Measurements from ENCODE around the gene BRD3OS. TPM values are rescaled to one million over a fixed set of nuclear protein-coding genes. Genes with fewer than 3 reads are reported as not detected.

The BRD3OS gene
- total RNA-seq, 1 experiment from 2014 or later = 16.2 TPM

DNA sequence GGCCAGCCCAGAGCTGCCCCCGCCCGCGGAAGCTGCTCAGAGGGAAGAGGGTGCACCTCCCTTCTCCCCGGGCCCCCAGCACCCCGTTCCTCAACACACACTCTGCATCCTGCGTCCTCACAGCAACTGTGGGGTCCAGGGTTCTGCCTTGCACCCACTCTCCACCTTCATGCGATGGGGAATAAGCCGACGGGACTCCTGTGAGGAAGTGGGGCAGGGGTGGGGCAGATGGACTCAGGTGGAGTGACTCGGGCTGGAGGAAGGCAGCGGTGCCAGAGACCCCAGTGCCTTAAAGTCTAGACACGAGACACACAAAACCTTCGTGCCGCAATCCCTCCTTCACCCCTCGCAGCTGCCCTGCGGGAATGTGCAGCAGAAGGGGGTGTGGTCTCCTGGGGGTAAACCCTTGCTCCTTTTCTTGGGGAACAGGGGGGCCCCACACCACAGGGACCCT lies 33.9 kb downstream of the BRD3OS start:
- CTCF ChIA-PET = interaction anchor here (1.6 kb wide), 1 partner anchor 90 kb away, joined by 4 read pairs; no protein-coding TSS in a partner anchor
- DNase-seq (ENCODE audit: low spot score) = no peak

DNA sequence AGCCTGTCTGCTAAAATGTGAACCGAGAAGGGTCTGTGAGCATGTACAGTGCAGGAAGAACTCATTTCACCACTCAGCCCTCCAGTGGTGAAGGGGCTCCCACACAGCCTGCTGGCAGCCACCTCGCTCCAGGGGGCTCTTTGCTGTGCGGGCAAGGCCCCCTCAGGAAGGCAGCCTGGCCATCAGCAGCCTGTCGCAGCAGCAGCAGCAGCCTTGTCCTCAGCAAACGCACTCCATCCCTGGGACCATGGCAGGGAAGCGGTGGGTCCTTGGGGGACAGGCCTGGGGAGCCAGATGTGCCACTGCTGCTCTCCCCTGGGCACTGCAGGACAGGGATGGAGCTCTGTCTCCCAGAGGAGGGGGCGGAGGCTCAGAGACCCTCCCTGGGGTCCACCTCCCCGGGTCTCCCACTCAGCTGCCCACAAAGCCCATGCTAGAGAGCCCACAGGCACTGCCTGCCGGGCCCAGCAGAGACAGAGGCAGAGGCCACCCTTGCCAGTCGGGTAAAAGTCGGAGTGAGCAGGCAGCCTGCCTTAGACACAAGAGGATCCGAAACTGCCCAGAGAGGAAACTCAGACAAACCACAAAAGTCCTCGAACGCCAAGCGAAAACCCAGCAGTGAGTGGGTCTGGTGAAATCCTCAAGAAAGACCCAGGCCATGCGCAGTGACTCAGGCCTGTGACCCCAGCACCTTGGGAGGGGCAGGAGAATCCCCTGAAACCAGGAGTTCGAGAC lies 34.5 kb downstream of the BRD3OS start:
- CTCF ChIA-PET = interaction anchor here (1.6 kb wide), 1 partner anchor 90 kb away, joined by 4 read pairs; no protein-coding TSS in a partner anchor
- no peak for ATAC-seq
- H3K27ac Mint-ChIP-seq = peak overlapping the region; percentile 72; the same call in 1 of the 2 replicates

More for the DNA sequence above, 33.9 kb downstream of the BRD3OS start:
- POLR2A ChIA-PET = no interaction called here
- no peaks in the 10 kb centered on the region for H3K9me3 Mint-ChIP-seq
- no peaks in the 10 kb centered on the region for H3K36me3 Mint-ChIP-seq
- TF ChIP-seq ZNF317 (CRISPR knock-in tag; IDR thresholded peaks at IDR 0.05; ENCODE audit: borderline replicate concordance, low read depth) = no peak
- TF ChIP-seq, protein P1, sequence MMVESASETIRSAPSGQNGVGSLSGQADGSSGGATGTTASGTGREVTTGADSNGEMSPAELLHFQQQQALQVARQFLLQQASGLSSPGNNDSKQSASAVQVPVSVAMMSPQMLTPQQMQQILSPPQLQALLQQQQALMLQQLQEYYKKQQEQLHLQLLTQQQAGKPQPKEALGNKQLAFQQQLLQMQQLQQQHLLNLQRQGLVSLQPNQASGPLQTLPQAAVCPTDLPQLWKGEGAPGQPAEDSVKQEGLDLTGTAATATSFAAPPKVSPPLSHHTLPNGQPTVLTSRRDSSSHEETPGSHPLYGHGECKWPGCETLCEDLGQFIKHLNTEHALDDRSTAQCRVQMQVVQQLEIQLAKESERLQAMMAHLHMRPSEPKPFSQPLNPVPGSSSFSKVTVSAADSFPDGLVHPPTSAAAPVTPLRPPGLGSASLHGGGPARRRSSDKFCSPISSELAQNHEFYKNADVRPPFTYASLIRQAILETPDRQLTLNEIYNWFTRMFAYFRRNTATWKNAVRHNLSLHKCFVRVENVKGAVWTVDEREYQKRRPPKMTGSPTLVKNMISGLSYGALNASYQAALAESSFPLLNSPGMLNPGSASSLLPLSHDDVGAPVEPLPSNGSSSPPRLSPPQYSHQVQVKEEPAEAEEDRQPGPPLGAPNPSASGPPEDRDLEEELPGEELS (CRISPR knock-in tag; IDR thresholded peaks at IDR 0.05) = no peak
- no peak for TF ChIP-seq CBFB (CRISPR knock-in tag; IDR thresholded peaks at IDR 0.05; ENCODE audit: low read depth)
- TF ChIP-seq ZNF416 (CRISPR knock-in tag; IDR thresholded peaks at IDR 0.05) = no peak
- no peak for TF ChIP-seq NR2C2 (CRISPR knock-in tag; IDR thresholded peaks at IDR 0.05)
- no peak for TF ChIP-seq SOX15 (CRISPR knock-in tag; IDR thresholded peaks at IDR 0.05)
- no peak for TF ChIP-seq ETV6 (CRISPR knock-in tag; IDR thresholded peaks at IDR 0.05)
- TF ChIP-seq NFATC4 (CRISPR knock-in tag; IDR thresholded peaks at IDR 0.05) = no peak
- TF ChIP-seq ZNF138 (CRISPR knock-in tag; conservative IDR thresholded peaks at IDR 0.05) = no peak
- H3K27me3 Mint-ChIP-seq (ENCODE audit: low read depth) = no peaks in the 10 kb centered on the region
- no peak overlapping the region for H3K4me3 Mint-ChIP-seq
- no peak for ATAC-seq
- no peak overlapping the region for H3K27ac Mint-ChIP-seq
- H3K4me1 Mint-ChIP-seq = peaks cover 24% of the 10 kb centered on the region

More for the DNA sequence above, 34.5 kb downstream of the BRD3OS start:
- peaks cover 28% of the 10 kb centered on the region for H3K4me1 Mint-ChIP-seq
- H3K9me3 Mint-ChIP-seq = no peaks in the 10 kb centered on the region
- H3K4me3 Mint-ChIP-seq = no peak overlapping the region
- POLR2A ChIA-PET = no interaction called here
- H3K36me3 Mint-ChIP-seq = no peaks in the 10 kb centered on the region
- no peaks in the 10 kb centered on the region for H3K27me3 Mint-ChIP-seq (ENCODE audit: low read depth)
- DNase-seq (ENCODE audit: low spot score) = no peak
- TF ChIP-seq, protein P2, sequence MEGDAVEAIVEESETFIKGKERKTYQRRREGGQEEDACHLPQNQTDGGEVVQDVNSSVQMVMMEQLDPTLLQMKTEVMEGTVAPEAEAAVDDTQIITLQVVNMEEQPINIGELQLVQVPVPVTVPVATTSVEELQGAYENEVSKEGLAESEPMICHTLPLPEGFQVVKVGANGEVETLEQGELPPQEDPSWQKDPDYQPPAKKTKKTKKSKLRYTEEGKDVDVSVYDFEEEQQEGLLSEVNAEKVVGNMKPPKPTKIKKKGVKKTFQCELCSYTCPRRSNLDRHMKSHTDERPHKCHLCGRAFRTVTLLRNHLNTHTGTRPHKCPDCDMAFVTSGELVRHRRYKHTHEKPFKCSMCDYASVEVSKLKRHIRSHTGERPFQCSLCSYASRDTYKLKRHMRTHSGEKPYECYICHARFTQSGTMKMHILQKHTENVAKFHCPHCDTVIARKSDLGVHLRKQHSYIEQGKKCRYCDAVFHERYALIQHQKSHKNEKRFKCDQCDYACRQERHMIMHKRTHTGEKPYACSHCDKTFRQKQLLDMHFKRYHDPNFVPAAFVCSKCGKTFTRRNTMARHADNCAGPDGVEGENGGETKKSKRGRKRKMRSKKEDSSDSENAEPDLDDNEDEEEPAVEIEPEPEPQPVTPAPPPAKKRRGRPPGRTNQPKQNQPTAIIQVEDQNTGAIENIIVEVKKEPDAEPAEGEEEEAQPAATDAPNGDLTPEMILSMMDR (IDR thresholded peaks at IDR 0.05) = no peak
- TF ChIP-seq FOXJ3 (CRISPR knock-in tag; IDR thresholded peaks at IDR 0.05; ENCODE audit: borderline replicate concordance) (no peak), SP1 (CRISPR knock-in tag; conservative IDR thresholded peaks at IDR 0.05) (no peak), TEAD4 (CRISPR knock-in tag; IDR thresholded peaks at IDR 0.05) (no peak), FOXK1 (CRISPR knock-in tag; IDR thresholded peaks at IDR 0.05) (no peak)
- TF ChIP-seq, protein P3, sequence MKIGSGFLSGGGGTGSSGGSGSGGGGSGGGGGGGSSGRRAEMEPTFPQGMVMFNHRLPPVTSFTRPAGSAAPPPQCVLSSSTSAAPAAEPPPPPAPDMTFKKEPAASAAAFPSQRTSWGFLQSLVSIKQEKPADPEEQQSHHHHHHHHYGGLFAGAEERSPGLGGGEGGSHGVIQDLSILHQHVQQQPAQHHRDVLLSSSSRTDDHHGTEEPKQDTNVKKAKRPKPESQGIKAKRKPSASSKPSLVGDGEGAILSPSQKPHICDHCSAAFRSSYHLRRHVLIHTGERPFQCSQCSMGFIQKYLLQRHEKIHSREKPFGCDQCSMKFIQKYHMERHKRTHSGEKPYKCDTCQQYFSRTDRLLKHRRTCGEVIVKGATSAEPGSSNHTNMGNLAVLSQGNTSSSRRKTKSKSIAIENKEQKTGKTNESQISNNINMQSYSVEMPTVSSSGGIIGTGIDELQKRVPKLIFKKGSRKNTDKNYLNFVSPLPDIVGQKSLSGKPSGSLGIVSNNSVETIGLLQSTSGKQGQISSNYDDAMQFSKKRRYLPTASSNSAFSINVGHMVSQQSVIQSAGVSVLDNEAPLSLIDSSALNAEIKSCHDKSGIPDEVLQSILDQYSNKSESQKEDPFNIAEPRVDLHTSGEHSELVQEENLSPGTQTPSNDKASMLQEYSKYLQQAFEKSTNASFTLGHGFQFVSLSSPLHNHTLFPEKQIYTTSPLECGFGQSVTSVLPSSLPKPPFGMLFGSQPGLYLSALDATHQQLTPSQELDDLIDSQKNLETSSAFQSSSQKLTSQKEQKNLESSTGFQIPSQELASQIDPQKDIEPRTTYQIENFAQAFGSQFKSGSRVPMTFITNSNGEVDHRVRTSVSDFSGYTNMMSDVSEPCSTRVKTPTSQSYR (CRISPR knock-in tag; IDR thresholded peaks at IDR 0.05) = no peak
- TF ChIP-seq, protein P4, sequence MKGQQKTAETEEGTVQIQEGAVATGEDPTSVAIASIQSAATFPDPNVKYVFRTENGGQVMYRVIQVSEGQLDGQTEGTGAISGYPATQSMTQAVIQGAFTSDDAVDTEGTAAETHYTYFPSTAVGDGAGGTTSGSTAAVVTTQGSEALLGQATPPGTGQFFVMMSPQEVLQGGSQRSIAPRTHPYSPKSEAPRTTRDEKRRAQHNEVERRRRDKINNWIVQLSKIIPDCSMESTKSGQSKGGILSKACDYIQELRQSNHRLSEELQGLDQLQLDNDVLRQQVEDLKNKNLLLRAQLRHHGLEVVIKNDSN (CRISPR knock-in tag; IDR thresholded peaks at IDR 0.05) = no peak
- TF ChIP-seq, protein P5, sequence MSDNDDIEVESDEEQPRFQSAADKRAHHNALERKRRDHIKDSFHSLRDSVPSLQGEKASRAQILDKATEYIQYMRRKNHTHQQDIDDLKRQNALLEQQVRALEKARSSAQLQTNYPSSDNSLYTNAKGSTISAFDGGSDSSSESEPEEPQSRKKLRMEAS (CRISPR knock-in tag; IDR thresholded peaks at IDR 0.05) = no peak

Data from WTC11 (cell line).